ENCODE data around the gene GHITM.

- no peak for TF ChIP-seq POLR2AphosphoS5 (IDR thresholded peaks at IDR 0.05)
- no peak for TF ChIP-seq CTCF (IDR thresholded peaks at IDR 0.05 in 8 of 11, conservative IDR thresholded peaks at IDR 0.05 in 3 of 11)
- no peak for TF ChIP-seq POLR2A (IDR thresholded peaks at IDR 0.05)
Measured at GRCh38 chr10:84164442-84164841, 25.1 kb downstream of the GHITM start.

Data from spleen (tissue), 7 donors.